K562 (cell line): ENCODE results near the gene SLC25A11. TPM values are rescaled to one million over a fixed set of nuclear protein-coding genes. Genes with fewer than 3 reads are reported as not detected.

Experiments used
- HNRNPLL ChIP-seq: fragments of 200-400 bp; formaldehyde crosslinking; IDR thresholded peaks from 2 replicates; pipeline ENCODE4 v1.6.1; 2017; ENCODE audit warnings: low read length, low read depth, mild to moderate bottlenecking; ENCODE audit not compliant: poor library complexity, severe bottlenecking
- JUND ChIP-seq, 2 experiments: IDR thresholded peaks; 2 replicates in 1 of 2; 3 replicates in 1 of 2; pipeline ENCODE4 v1.6.1; 2011; ENCODE audit warnings: borderline replicate concordance in 2 of 2, low read depth in 2 of 2, low read length in 2 of 2, improper control_type of control experiment in 1 of 2, missing biosample characterization in 1 of 2, missing genetic modification characterization in 1 of 2, missing genetic modification reagents in 1 of 2
- POLR3A ChIP-seq: IDR thresholded peaks from 2 replicates; pipeline ENCODE4 v1.6.1; 2011; ENCODE audit warnings: borderline replicate concordance, mild to moderate bottlenecking, moderate library complexity; ENCODE audit not compliant: insufficient read length, insufficient read depth; ENCODE audit errors: extremely low read depth
- ZBTB8A ChIP-seq: fragments of 450-650 bp; IDR thresholded peaks from 2 replicates; pipeline ENCODE4 v1.6.1; 2018; ENCODE audit warnings: mild to moderate bottlenecking, moderate library complexity; ENCODE audit not compliant: partially characterized antibody
- ZNF121 ChIP-seq: sonication (generic); formaldehyde crosslinking; conservative IDR thresholded peaks from 2 replicates; pipeline ENCODE4 v1.8.0; 2022; ENCODE audit warnings: missing genetic modification reagents
- ZNF778 ChIP-seq: fragments of 450-650 bp; formaldehyde crosslinking; IDR thresholded peaks from 2 replicates; pipeline ENCODE4 v1.4.0; 2020; ENCODE audit warnings: mild to moderate bottlenecking, moderate library complexity
- polyA plus RNA-seq, 8 experiments: library from polyadenylated mRNA; depleted of rRNA in 4 of 8; stranded (reverse) in 5 of 8; unstranded in 3 of 8; fragments of >200 nt; fragmentation: Nextera tagmentation in 2 of 8; fragmentation: Illumina TruSeq in 1 of 8; extraction: Ambion mirVana in 2 of 8; extraction: Trizol in 1 of 8; gene quantifications; 2 replicates each; pipeline versions ENCODE4 v1.2.1 to v1.2.3, GENCODE V29; 2011 to 2014; ENCODE audit warnings: inconsistent platforms in 1 of 8, missing spikeins in 1 of 8
- total RNA-seq, 7 experiments: library from RNA; depleted of rRNA in 6 of 7; stranded (reverse); fragments of >200 nt in 6 of 7; fragmentation: Illumina TruSeq in 2 of 7; extraction: Trizol in 2 of 7; gene quantifications; 2 replicates each; pipeline versions ENCODE4 v1.2.1 to v1.2.3, GENCODE V29; 2011 to 2021; ENCODE audit warnings: low replicate concordance in 1 of 7
- TF ChIP-seq, protein P1 (sequence below), 3 experiments: fragments of 200-800 bp in 1 of 3; fragments of 250-450 bp in 1 of 3; fragments of 450-650 bp in 1 of 3; sonication (Bioruptor Pico) in 1 of 3; sonication (Bioruptor generic) in 1 of 3; formaldehyde crosslinking in 1 of 3; IDR thresholded peaks; 2 replicates each; pipeline versions ENCODE4 v1.6.1 to v1.8.0; 2016 to 2022; ENCODE audit warnings: mild to moderate bottlenecking in 2 of 3, missing genetic modification characterization in 2 of 3, missing compliant biosample characterization in 1 of 3, moderate library complexity in 1 of 3
- TF ChIP-seq, protein P2 (sequence below): sonication (generic); formaldehyde crosslinking; IDR thresholded peaks from 2 replicates; pipeline ENCODE4 v1.8.0; 2022; ENCODE audit warnings: mild to moderate bottlenecking, missing genetic modification reagents
- TF ChIP-seq, protein P3 (sequence below), 2 experiments: fragments of 450-650 bp in 1 of 2; sonication (generic) in 1 of 2; formaldehyde crosslinking in 1 of 2; IDR thresholded peaks; 2 replicates each; pipeline versions ENCODE4 v1.7.1 to v1.9.0; 2016 to 2022; ENCODE audit warnings: inconsistent platforms in 1 of 2, mild to moderate bottlenecking in 1 of 2, missing genetic modification reagents in 1 of 2

SLC25A11 gene
- total and polyA plus RNA-seq, 9 of the 15 experiments (the other 6 are each of a cell fraction or from before 2014, with no cell fraction given): 3.1 to 56.7 (median 32.9) TPM

DNA sequence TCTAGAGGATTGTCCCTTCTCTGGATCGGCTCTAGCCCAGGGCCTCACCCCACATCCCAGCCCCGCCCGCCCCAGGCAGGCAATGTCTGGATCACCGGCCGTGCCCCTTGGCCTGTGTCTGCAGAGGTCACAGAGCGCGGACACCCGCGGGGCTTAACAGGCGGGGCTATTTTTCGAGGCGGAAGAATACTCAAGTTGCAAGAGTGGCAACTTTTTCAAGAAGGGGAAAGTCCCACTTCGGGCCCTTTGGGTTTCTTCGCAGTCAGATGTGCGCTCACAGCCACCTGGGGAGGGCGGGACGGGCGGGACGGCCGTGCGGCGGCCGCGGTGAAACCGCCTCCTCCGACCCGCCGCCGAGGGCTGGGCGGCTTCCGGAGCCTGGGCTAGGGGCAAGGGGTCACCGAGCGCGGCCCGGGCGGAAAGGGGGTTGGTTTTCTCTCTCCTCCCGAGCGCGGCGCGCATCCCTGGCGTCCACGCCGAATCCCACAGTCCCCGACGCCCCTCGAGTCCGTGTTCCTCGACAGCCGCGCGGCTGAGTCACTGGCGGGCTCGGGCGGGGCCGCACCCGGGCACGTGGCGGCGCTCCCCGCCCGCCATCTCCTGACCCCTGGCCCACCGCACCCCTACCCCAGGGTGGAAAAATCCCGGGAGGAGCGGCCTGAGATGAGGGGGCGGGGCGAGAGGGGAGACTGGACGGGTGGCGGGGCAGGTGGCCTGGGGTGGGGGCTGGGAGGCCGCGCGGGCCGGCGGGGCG, 9.7 kb upstream of the SLC25A11 start (continued):
- TF ChIP-seq, protein P1, sequence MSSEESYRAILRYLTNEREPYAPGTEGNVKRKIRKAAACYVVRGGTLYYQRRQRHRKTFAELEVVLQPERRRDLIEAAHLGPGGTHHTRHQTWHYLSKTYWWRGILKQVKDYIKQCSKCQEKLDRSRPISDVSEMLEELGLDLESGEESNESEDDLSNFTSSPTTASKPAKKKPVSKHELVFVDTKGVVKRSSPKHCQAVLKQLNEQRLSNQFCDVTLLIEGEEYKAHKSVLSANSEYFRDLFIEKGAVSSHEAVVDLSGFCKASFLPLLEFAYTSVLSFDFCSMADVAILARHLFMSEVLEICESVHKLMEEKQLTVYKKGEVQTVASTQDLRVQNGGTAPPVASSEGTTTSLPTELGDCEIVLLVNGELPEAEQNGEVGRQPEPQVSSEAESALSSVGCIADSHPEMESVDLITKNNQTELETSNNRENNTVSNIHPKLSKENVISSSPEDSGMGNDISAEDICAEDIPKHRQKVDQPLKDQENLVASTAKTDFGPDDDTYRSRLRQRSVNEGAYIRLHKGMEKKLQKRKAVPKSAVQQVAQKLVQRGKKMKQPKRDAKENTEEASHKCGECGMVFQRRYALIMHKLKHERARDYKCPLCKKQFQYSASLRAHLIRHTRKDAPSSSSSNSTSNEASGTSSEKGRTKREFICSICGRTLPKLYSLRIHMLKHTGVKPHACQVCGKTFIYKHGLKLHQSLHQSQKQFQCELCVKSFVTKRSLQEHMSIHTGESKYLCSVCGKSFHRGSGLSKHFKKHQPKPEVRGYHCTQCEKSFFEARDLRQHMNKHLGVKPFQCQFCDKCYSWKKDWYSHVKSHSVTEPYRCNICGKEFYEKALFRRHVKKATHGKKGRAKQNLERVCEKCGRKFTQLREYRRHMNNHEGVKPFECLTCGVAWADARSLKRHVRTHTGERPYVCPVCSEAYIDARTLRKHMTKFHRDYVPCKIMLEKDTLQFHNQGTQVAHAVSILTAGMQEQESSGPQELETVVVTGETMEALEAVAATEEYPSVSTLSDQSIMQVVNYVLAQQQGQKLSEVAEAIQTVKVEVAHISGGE (CRISPR knock-in tag; IDR thresholded peaks at IDR 0.05): no peak
- TF ChIP-seq, protein P2, sequence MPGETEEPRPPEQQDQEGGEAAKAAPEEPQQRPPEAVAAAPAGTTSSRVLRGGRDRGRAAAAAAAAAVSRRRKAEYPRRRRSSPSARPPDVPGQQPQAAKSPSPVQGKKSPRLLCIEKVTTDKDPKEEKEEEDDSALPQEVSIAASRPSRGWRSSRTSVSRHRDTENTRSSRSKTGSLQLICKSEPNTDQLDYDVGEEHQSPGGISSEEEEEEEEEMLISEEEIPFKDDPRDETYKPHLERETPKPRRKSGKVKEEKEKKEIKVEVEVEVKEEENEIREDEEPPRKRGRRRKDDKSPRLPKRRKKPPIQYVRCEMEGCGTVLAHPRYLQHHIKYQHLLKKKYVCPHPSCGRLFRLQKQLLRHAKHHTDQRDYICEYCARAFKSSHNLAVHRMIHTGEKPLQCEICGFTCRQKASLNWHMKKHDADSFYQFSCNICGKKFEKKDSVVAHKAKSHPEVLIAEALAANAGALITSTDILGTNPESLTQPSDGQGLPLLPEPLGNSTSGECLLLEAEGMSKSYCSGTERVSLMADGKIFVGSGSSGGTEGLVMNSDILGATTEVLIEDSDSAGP (CRISPR knock-in tag): no peak
- TF ChIP-seq HNRNPLL (no peak), JUND (IDR thresholded peaks at IDR 0.05; ENCODE audit: borderline replicate concordance, low read depth, low read length) (no peak; the same call in 1 of the 2 replicates), JUND (tag; IDR thresholded peaks at IDR 0.05; ENCODE audit: borderline replicate concordance, low read depth, low read length) (no peak), ZNF121 (no peak), ZBTB8A (no peak), POLR3A (no peak), ZNF778 (no peak)
- TF ChIP-seq, protein P3, sequence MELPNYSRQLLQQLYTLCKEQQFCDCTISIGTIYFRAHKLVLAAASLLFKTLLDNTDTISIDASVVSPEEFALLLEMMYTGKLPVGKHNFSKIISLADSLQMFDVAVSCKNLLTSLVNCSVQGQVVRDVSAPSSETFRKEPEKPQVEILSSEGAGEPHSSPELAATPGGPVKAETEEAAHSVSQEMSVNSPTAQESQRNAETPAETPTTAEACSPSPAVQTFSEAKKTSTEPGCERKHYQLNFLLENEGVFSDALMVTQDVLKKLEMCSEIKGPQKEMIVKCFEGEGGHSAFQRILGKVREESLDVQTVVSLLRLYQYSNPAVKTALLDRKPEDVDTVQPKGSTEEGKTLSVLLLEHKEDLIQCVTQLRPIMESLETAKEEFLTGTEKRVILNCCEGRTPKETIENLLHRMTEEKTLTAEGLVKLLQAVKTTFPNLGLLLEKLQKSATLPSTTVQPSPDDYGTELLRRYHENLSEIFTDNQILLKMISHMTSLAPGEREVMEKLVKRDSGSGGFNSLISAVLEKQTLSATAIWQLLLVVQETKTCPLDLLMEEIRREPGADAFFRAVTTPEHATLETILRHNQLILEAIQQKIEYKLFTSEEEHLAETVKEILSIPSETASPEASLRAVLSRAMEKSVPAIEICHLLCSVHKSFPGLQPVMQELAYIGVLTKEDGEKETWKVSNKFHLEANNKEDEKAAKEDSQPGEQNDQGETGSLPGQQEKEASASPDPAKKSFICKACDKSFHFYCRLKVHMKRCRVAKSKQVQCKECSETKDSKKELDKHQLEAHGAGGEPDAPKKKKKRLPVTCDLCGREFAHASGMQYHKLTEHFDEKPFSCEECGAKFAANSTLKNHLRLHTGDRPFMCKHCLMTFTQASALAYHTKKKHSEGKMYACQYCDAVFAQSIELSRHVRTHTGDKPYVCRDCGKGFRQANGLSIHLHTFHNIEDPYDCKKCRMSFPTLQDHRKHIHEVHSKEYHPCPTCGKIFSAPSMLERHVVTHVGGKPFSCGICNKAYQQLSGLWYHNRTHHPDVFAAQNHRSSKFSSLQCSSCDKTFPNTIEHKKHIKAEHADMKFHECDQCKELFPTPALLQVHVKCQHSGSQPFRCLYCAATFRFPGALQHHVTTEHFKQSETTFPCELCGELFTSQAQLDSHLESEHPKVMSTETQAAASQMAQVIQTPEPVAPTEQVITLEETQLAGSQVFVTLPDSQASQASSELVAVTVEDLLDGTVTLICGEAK (IDR thresholded peaks at IDR 0.05): no peak
- TF ChIP-seq, protein P3 (CRISPR knock-in tag; IDR thresholded peaks at IDR 0.05): no peak
